ENCODE data around the gene ZIC1.
A peak's percentile ranks its signal among the peaks of the same experiment; 100 is the strongest.

ZIC1 gene

DNA sequence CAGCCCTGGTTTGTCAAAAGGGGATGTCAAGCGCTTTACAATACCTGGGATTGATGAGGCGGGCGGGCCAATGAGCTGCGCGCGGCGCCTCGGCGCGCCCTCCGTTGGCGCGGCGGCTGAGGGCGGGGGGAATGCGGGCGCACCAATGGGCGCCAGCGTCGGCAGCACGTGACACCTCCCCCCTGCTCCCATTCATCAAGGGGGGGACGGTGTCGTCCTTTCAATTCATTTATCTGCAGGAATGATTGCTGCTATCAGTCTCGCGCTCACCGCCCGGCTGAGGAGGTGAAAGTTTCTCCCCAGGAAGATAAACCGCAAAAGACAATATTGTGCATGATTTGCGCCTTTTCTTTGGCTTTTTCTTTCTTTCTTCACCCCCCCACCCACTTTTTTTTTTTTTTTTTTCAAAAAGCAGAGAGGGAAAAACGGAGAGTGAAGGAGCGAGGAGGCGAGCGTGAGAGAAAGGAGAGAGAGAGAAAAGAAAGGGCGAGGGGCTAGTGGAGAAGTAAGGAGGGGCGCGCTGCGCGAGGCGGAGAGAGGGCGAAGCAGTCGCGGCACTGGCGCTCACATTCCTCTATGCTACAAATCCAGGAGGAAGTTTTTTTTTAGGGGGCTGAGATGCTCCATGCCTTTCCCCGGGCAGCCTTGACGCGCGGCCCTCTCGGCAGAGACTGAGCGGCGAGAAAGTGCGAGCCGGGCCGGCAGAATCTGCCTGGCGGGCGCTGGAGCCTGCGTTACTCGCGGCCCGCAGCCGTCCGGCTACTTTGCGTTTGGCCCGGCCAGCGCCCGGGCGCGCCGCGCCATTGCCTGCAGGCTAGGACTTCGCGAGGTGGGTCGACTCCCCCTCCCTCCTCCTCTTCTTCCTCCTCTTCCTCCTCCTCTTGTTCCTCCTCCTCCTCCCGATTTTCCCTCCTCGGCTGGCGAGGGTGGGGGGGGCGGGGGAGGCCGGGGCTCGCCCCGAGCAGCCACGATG, at the start of gene ZIC1:
TSS of gene ZIC1 (plus strand) at position 223 of the 973 bp plus-strand sequence. CDS start at position 971, 748 bp downstream.
- DNase-seq: no peak

DNA sequence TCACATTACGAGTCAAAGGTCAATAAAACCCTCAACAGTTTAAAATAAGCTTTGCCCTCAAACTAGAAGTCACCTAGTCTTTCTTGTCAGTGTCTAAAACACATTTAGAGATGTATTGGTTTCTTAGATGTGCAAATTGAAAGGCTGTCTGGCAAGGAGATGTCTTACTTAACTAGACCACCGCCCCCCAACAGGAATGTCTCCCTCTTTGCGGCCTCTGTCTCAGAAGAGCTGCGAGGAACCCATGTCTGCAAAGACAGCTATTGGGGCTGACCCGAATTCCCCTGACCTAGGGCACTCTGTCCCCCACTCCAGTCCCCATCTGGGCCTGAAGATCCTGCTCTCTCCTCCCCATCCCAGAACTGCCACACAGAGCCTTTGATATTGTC, 49.1 kb upstream of the ZIC1 start:
- no peak for DNase-seq

DNA sequence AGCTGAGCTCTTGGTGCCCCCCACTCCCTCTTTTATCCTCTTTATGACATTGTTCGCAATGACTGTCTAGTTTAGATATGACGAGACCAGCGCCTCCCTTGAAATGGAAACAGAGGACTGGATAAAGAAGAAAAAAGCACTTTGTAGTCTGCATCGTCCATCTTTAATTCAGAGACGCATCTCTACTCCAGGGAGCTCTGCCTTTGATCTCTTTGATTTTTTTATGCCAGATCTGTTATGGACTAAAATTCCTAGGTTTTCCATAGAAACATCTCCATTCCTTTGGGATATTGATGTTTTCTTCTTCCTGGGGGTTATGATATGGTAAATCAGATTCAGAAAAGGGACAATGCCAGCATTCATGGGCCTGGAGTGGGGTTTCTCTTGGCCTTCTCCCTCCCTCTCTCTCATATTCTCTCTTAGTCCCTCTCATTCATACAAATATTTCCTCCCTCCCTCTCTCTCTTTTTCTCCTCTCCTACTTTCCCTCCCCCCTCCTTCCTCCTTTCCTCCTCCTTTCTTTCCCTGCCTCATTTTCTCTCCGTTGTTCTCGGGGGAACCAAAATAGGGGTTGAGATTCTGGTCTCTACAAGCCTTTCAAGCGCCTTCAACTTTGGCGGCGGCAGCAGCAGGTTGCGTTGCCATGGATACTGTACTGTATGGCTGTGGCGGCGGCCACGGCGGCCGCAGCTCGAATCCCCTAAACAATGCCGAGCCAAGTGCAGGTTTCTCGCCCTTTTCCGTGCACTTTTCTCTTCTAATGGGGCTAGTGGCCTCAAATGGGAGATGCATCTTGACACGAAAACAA, 48.3 kb upstream of the ZIC1 start:
- DNase-seq: no peak

DNA sequence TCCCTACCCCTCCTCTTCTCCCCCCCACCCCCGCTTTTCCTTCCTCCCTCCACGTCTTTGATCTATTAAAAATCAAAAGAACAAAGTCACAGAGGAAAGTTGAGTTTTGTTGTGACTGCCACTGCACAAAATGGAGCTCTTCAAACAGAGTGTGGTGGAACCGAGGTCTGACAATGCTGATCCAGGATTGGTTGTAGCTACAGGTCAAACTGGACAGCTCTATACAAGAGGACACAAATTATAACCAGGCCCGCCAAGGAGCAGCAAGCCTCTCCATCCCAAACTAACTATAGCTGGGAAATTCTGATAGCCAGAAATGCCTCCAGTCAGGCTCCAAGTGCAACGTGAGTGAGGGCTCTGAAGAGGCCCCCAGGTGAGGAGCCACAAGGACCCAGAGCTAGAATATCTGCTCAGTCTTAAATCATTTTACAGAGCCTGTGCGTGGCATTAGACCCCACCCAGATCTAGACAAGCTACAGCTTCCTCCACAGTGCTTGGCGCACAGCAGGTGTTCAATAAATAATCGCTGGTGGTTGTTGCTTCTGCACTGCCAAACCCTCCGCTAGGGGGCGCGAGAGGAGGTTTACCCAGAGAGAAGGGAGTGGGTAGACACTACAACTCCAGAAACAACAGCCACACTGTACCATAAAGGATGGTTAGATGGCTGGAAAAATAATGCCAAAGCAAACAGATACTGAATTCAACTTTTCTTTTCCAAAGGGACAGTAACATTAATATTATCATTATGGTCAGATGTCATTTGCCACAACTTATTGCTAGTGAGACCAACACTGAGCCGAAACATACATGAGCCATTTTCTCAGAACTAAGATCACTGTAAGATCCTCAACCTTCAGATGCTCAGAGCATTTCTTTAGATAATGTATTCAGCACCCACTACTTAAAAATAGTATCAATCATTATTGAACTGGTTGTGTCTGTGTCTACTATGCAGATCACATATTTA, 47.4 kb upstream of the ZIC1 start:
- DNase-seq: peak; percentile 80

DNA sequence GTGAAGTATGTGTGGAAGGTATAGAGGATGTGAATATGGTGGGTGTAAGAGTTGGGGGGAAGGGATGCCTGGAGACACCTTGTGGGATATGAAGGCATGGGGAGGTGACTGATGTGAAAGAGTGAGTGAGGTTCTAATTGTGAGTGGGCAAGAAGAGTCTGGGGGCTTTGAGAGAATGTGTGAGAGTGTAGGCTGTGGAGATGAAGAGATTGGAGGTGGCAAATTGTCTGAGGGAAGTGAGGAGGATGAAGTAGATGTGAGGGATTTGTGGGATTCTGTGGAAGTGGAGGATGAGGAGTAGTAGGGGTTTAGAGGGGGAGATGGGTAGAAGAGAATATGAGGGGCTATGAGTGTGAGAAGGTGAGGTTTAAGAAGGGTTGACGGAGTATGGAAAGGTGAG, 44.4 kb upstream of the ZIC1 start:
- DNase-seq: no peak

GRCh38 chr3:147365196-147366115, 43.7 kb upstream of the ZIC1 start:
- DNase-seq: no peak

DNA sequence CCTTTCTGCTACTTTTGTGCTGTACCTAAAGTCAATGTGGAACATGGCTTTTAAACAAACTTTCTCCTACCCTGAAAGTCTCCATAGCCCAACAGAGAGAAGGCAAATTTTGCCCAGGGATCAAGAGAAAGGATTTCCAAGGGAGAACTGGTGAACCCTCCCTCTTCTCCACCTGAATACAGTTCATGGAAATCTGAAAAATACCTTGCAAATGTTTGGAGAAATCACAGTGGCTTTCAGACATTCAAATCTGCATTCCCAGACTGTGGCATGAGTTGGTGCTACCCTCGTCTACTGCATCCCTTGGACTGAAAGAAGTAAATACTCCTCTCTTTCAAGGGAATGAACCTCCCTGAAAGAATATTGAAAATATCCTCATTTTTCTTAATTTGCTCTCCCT, 41.5 kb upstream of the ZIC1 start:
- no peak for DNase-seq

- no peak for DNase-seq
Measured at GRCh38 chr3:147368151-147368550, 41.0 kb upstream of the ZIC1 start.

GRCh38 chr3:147368561-147369221, 40.5 kb upstream of the ZIC1 start:
- DNase-seq: no peak

DNA sequence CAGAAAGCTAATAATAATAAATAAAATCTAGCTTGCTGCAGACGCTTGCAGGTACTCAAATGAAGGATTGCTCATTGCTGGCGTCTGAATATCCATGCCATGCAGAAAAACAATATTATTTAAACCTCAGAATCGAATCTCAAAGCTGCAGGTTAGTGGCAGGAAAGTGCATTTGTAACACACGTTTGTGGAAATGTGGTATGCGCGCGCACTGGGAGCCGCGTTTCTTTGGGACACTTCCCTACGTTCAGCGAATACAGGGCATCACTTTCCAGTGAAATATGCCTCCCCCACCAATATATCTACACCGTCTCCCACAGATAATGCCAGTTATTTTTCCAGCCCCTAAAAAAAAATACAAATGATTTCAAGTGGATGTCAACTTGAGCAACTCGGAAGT, 39.9 kb upstream of the ZIC1 start:
- no peak for DNase-seq

- no peak for DNase-seq
Measured at GRCh38 chr3:147369661-147370123, 39.5 kb upstream of the ZIC1 start.

GRCh38 chr3:147370349-147370748, 38.8 kb upstream of the ZIC1 start:
- DNase-seq: no peak

- no peak for DNase-seq
Measured at GRCh38 chr3:147371140-147371539, 38.0 kb upstream of the ZIC1 start.

DNA sequence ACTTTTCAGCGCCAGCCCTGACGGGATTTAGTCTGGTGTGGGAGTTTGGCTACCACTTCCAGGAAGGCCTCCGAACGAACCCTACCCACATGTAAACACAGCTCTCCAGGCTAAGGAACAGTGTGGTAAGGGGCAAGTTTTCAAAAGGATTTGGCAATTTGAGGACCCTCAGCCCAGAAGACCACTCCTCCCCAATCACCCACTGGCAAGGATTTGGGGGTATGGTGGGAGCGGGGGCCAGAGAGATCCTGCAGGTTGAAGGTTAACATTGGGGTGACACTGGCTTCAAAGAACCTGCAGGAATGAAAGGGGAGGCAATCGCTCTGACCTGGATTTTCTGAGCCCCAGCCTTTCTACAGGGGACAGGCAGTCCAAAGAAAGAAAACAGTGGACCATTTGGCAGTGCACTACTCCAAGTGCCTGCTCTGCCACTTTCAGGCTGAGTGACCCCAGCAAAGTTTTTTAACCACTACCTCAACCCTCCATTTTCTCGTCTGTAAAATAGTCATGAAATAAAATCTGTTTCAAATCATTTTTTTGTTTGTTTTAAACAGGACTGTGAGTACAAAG, 37.3 kb upstream of the ZIC1 start:
- DNase-seq: no peak

GRCh38 chr3:147372525-147373027, 36.6 kb upstream of the ZIC1 start:
- no peak for DNase-seq

GRCh38 chr3:147373301-147373700, 35.9 kb upstream of the ZIC1 start:
- DNase-seq: no peak

DNA sequence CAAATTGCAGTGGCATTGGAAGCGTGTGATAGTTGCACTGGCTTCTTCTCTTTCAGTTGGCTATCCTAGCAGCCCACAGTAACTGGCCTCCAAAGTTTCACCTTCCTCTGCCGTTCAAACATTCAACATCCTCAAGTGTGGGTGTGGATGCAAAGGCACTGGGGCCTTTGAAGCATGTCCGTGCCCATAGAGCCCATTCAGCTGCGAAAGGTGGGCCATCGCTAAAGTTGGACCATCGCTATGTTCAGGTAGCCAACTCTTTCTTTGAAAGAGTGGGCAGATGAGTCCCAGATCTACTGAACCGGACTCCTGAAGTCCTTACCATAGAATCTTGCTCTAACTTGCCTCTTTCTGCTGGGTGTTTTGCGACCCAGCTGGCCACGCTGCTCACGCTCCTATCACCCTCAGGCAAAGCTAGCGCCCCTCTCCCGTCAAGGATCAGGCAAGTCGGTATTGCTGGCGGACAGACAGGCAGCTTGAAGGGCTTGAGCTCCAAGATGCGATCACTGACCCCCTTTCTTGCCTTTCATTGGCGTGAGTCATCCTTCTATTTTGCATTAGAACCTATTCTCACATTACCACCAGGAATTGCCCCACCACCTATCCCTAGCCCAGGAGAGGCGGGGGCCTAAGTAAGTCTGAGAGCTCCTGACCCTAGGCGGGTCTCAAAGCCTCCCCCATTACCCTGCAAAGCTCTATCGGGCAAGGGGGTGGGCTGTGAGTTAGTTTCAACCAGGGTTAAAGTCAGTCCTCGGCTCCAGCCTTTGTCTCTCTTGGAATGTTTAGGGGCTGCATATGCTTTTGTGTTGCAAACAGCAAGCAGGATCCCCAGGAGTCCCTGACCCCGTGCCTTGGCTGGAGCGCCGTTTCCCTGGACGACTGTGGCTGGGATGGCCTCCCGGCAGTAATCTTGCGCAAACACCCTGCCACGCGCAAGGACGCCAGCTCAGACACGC, 31.5 kb upstream of the ZIC1 start:
- DNase-seq: no peak

DNA sequence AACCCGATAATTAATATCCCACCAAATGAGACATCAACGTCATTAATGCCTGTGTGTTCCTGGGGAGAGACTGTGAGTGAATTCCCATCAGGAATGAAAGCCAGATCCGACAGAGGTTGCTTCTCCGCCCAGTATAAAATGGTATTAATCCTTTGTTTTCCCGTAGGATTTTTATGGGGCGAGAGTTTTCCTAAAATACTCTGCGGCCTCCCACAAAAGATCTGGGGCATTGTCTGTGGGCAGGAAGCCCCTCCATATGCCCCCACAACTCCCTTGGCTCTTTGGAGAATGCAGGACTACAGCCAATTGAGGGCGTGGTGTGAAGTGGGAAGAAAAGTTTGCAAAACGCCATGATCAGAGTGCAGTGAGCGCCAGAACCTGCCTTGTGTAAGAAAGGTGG, 29.5 kb upstream of the ZIC1 start:
- DNase-seq: no peak

- no peak for DNase-seq
Measured at GRCh38 chr3:147380387-147380951, 28.7 kb upstream of the ZIC1 start.

All from stimulated activated CD8-positive, alpha-beta memory T cell treated with anti-CD3 and anti-CD28 coated beads, Interleukin-4, amount 100 ng/mL, for 48 hours (primary cell).